Measurements from ENCODE around the gene SLC5A6.

The SLC5A6 gene

GRCh38 chr2:27155069-27155520, 57.0 kb downstream of the SLC5A6 start:
- DNase-seq (ENCODE audit: extremely low spot score): no peak
- no peak for TF ChIP-seq NFRKB (IDR thresholded peaks at IDR 0.05)
- TF ChIP-seq, protein P1, sequence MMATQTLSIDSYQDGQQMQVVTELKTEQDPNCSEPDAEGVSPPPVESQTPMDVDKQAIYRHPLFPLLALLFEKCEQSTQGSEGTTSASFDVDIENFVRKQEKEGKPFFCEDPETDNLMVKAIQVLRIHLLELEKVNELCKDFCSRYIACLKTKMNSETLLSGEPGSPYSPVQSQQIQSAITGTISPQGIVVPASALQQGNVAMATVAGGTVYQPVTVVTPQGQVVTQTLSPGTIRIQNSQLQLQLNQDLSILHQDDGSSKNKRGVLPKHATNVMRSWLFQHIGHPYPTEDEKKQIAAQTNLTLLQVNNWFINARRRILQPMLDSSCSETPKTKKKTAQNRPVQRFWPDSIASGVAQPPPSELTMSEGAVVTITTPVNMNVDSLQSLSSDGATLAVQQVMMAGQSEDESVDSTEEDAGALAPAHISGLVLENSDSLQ (IDR thresholded peaks at IDR 0.05): no peak
- no peak for TF ChIP-seq FOXK2 (IDR thresholded peaks at IDR 0.05)
- no peak for TF ChIP-seq ARNT (IDR thresholded peaks at IDR 0.05)
- TF ChIP-seq SUZ12 (IDR thresholded peaks at IDR 0.05): no peak
- TF ChIP-seq BHLHE40 (IDR thresholded peaks at IDR 0.05; ENCODE audit: borderline replicate concordance): no peak
- ChIA-PET CTCF (no interaction called here), POLR2A (no interaction called here)

DNA sequence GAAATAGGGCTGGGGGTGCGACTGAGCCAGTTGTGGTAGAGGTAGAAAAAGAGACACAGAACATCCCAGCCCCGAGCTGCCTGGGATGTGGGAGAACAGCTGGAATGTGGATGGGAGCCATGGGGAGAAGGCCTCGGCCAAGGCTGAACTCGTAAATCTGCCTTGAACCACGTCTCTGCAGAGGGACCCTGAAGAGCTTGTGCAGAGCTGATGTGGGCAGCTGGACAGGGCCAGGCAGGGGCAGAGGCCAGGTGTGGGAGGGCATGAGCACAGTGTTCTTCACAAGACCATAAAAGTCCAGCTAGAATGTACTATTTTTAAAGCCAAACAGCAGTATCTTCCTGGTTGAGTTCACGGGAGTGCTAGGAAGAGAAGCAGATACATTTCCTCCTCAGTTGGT, 57.6 kb downstream of the SLC5A6 start:
- ChIA-PET POLR2A (no interaction called here), CTCF (interaction anchor here (0.9 kb wide), 1 partner anchor 16 kb away, joined by 3 read pairs; no protein-coding TSS in a partner anchor)
- TF ChIP-seq L3MBTL2 (conservative IDR thresholded peaks at IDR 0.05): no peak
- TF ChIP-seq SP1 (IDR thresholded peaks at IDR 0.05): no peak
- TF ChIP-seq BHLHE40 (IDR thresholded peaks at IDR 0.05; ENCODE audit: borderline replicate concordance): no peak
- TF ChIP-seq TARDBP (IDR thresholded peaks at IDR 0.05): no peak
- no peak for TF ChIP-seq ELF4 (IDR thresholded peaks at IDR 0.05)
- TF ChIP-seq NFRKB (IDR thresholded peaks at IDR 0.05): no peak
- TF ChIP-seq, protein P1 (IDR thresholded peaks at IDR 0.05): no peak
- TF ChIP-seq HDGF (IDR thresholded peaks at IDR 0.05; ENCODE audit: borderline replicate concordance): no peak
- TF ChIP-seq CTBP1 (IDR thresholded peaks at IDR 0.05; ENCODE audit: borderline replicate concordance): no peak
- DNase-seq (ENCODE audit: extremely low spot score): no peak

GRCh38 chr2:27152796-27153464, 59.1 kb downstream of the SLC5A6 start:
- CTCF ChIA-PET: interaction anchor here (1.7 kb wide), 1 partner anchor 17 kb away, joined by 4 read pairs; no protein-coding TSS in a partner anchor
- TF ChIP-seq CTBP1 (IDR thresholded peaks at IDR 0.05; ENCODE audit: borderline replicate concordance) (no peak), HDGF (IDR thresholded peaks at IDR 0.05; ENCODE audit: borderline replicate concordance) (no peak), L3MBTL2 (conservative IDR thresholded peaks at IDR 0.05) (no peak), FOXA1 (IDR thresholded peaks at IDR 0.05) (no peak), ARNT (IDR thresholded peaks at IDR 0.05) (no peak), LEF1 (IDR thresholded peaks at IDR 0.05; ENCODE audit: borderline replicate concordance) (no peak), SP1 (IDR thresholded peaks at IDR 0.05) (no peak), ZNF384 (IDR thresholded peaks at IDR 0.05) (no peak), TARDBP (IDR thresholded peaks at IDR 0.05) (no peak), FOXM1 (IDR thresholded peaks at IDR 0.05; ENCODE audit: borderline replicate concordance) (no peak), FOXK2 (IDR thresholded peaks at IDR 0.05) (no peak), BHLHE40 (IDR thresholded peaks at IDR 0.05; ENCODE audit: borderline replicate concordance) (no peak), NFRKB (IDR thresholded peaks at IDR 0.05) (no peak), ELF4 (IDR thresholded peaks at IDR 0.05) (no peak), SUZ12 (IDR thresholded peaks at IDR 0.05) (no peak)
- TF ChIP-seq, protein P1 (IDR thresholded peaks at IDR 0.05): no peak
- no peak for DNase-seq (ENCODE audit: extremely low spot score)
- POLR2A ChIA-PET: interaction anchor here (0.7 to 1.5 kb wide), 3 partner anchors 28 to 59 kb away, joined by 3 to 5 read pairs (median 3); partner anchors contain the start of genes ABHD1 and ATRAID

DNA sequence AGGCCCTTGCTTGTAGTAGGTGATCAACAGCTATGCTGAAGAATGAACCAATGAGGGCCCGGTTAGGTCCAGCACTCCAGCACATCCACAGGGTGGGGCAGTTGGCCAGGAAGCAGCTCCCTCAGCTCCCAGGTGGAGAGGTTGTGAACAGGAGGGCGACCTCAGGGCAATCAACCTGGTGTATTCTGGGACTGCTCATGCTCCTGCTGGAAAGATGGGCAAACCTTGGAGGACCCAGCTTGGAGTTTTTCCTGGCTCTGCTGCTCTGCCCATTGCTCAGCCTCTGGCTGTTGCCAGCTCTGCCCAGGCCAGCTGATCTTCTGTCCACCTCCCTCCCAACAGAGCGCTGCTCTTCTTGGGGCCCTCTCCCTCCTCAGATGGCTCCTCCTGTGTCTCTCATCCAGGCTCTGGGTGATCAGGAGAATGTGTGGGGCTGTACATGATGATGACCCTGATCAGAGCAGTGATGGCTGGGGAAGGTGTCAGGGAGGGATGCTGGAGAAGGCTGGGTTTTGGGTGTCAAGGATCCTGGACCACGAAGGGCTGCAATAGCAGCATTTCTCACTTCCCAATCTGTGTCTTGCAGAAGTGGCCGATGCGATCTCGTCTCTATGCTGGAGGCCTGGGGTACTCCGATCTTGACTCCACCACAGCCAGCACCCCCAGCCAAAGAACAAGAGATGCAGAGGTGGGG, 59.8 kb downstream of the SLC5A6 start:
- DNase-seq (ENCODE audit: extremely low spot score): no peak
- ChIA-PET POLR2A (interaction anchor here (0.6 to 1.5 kb wide), 5 partner anchors 19 to 59 kb away, joined by 3 to 5 read pairs (median 3); partner anchors contain the start of genes ABHD1 and ATRAID), CTCF (interaction anchor here (0.9 to 1.7 kb wide), 2 partner anchors 18 to 39 kb away, joined by 3 to 4 read pairs; no protein-coding TSS in a partner anchor)
- TF ChIP-seq FOXA1 (IDR thresholded peaks at IDR 0.05): no peak
- no peak for TF ChIP-seq NFRKB (IDR thresholded peaks at IDR 0.05)
- no peak for TF ChIP-seq SP1 (IDR thresholded peaks at IDR 0.05)
- no peak for TF ChIP-seq ZNF384 (IDR thresholded peaks at IDR 0.05)
- no peak for TF ChIP-seq SUZ12 (IDR thresholded peaks at IDR 0.05)
- TF ChIP-seq HDGF (IDR thresholded peaks at IDR 0.05; ENCODE audit: borderline replicate concordance): no peak
- no peak for TF ChIP-seq FOXM1 (IDR thresholded peaks at IDR 0.05; ENCODE audit: borderline replicate concordance)
- TF ChIP-seq LEF1 (IDR thresholded peaks at IDR 0.05; ENCODE audit: borderline replicate concordance): no peak
- TF ChIP-seq FOXK2 (IDR thresholded peaks at IDR 0.05): no peak
- TF ChIP-seq ELF4 (IDR thresholded peaks at IDR 0.05): no peak

DNA sequence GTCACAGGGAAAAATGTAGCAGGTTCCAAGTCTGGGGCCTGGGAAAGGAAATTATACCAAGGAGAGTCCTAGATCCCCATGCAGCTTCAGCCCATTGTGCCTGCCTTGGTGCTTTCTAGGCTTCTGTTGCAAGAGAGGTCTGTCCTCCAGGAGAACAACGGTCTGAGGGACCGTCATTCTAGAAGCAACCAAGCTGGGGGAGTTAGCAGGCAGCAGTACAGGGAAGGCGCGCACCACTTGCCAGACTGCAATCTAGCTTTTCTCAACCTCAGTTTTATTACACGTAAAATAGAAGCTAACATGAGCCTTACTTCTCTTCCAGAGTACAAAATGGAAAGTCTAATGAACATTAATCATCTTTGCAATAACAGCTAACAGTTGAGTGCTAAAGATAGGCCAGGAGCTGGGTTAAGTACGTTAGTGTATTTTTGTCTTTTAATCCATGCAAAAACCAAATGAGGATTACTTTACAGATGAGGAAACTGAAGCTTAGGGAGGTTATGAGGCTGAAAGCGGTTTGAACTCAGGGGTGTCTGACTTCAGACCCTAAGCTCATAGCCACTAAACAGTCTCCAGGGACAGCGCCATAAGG, 61.3 kb downstream of the SLC5A6 start:
- POLR2A ChIA-PET: interaction anchor here (1.1 kb wide), 1 partner anchor 17 kb away, joined by 4 read pairs; the partner anchor contains the start of gene PREB
- CTCF ChIA-PET: interaction anchor here (0.9 to 1.5 kb wide), 3 partner anchors 12 to 41 kb away, joined by 3 to 5 read pairs (median 3); partner anchors contain the start of gene PRR30
- no peak for DNase-seq (ENCODE audit: extremely low spot score)
- TF ChIP-seq NFRKB (IDR thresholded peaks at IDR 0.05) (no peak), CTBP1 (IDR thresholded peaks at IDR 0.05; ENCODE audit: borderline replicate concordance) (no peak)

Data from HEK293T (cell line).